GM19452 (cell line): Measurements from ENCODE around the gene DPP8.
"Not testable (repeated sequence)": the region's sequence is repeated elsewhere in the genome, so short reads cannot be mapped to it uniquely, and the experiment has no call there.

Experiments
- ATAC-seq: cut with Tn5 transposase; IDR thresholded peaks from one replicate; pipeline ENCODE4 v1.9.1; 2021; ENCODE audit not compliant: unreplicated experiment

Gene DPP8

DNA sequence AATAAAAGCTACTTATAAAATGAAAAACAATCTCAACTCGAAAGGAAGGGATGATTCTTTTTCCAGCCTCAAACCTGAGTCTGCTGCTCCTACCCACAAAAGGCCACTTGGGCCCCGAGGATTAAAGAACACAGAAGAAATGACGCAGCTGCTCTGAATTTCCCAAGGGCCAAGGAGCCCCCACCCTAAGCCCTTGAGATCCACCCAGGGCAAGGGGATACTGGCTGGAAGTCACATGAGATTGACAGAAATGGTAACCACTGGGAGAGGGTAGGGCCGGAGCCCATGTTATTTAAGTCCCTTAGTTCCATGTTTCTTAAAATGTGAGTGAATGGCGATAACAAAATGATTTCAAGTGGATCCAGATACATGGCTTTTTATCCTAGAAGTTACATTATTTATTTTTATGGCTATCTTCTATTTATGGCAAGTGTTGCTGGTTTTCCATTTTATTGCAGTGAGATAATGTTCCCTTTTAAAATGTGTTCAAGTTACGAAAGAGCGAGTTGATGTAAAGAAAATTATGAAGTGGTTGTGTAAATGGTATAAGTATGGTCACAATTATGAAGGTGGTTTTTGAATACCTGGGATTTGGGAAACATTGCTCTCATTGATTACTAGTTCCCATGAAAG, 111.6 kb downstream of the DPP8 start:
- ATAC-seq: no peak

DNA sequence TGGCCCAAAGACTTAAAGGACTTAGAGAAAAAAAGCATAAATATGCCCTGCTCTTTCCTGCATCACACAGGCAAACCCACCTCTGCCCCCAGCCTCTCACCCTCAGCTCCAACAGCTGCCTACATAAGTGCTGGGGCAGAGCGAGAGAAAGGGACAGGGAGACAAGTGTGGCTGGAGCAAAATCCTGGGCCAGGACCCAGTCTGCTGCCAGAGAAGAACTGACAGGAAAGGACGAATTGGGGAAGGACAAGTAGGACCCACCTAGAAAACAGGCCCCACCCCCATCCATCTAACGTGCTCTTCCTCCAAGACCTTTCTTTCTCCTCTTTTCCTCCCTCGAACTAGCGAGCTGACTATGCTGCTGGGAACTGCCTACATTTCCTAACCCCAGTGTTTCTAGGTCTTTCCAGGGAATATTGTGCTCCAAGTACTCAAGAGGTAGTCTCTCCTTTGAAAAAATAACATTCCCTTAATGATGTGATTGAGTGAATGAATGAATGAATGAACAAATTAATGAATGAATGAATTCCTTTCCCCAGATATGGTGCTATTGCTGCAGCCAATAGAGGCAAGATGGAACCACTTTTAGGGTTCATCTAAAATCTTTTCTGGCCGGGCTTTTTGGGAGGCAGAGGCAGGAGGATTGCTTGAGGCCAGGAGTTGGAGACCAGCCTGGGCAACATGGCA, 113.2 kb downstream of the DPP8 start:
- ATAC-seq: no peak

- no peak for ATAC-seq
These were observed 114.5 kb downstream of the DPP8 start for GRCh38 chr15:65402961-65403360.

- no peak for ATAC-seq
These were observed 115.8 kb downstream of the DPP8 start for GRCh38 chr15:65401611-65402240.

DNA sequence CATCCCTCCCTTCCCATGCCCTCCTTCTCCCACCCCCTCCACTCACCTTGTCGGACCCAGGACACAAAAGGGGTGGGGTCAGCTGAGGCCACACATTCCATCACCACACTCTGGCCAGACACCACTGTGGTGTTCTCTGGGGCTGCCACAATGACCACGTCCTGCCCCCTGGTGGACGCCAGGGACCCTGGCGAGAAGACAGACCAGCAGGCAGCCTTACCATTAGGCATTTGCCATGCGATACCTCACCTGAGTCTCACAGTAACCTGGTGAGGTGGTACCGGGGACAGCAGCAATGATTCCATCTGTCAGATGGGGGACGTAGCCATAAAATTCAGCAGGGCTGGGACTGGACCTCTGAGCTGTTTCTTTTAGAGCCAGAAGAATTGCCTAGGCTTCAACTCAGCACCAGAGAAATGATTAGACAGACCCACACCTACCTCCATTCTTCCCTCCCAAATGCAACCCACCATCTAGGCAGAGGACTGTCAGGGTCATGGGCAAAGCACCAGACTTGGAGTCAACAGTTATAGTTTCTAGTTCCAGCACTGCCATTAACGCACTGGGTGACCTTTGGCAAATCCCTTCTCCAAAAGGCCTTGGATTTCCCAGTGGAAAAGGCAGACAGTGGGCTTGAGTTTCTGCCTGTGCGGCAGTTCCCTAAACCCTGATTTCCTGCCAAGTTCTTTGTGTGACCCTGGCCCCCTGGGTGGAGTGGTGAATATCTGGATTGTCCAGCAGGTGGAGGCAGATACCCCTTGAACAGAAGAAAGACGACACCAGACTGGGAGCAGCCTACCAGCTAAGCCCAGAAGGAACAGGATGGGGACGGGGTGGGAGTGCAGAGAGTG, 116.5 kb downstream of the DPP8 start:
- ATAC-seq: no peak

DNA sequence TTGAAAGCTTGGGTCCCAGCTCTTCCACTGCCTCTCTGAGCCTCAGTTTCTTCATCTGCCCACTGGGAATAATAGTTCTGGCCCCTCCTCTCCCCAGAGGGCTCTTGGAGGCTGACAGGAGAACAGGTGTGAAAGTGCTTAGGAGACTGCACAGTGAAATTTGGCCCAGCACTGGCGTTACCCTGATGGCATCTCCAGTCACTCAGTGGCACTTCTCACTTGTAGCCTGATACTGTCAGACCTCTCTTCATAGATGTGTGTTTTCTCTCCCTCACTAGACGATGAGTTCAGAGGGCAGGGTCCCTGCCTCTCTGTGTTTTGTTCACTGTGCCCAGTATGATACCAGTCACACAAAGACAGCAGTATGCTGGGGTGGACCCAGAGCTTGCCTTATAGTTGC, 117.5 kb downstream of the DPP8 start:
- no peak for ATAC-seq

DNA sequence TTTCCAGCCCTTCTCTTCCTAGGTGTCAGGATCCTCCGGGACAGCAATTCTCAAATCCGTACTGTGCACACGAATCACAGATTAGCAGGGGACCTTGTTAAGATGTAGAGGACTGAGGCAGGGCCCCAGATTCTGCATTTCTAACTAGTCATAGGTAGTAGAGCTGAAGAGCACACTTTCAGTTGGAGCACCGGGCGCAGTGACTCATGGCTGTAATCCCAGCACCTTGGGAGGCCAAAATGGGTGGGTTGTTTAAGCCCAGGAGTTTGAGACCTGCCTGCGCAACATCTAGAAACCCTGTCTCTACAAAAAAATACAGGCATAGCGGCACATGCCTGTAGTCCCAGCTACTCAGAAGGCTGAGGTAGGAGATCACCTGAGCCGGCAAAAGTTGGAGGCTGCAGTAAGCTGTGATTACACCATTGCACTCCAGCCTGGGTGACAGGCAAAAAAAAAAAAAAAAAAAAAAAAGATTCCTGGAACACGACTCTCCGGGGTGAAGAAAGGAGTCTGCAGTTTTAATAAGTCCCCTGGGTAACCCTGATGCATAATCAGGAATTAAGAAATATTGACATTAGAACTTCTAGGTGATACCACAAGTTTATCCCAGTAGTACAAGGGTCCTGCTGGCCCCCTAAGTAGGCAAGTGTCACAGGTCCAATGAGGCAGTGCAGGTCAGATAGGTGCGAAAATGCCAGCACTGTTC, 118.3 kb downstream of the DPP8 start:
- no peak for ATAC-seq

- ATAC-seq: not testable (repeated sequence)
These were observed 119.0 kb downstream of the DPP8 start for GRCh38 chr15:65398486-65398885.

- ATAC-seq: no peak
These were observed 120.5 kb downstream of the DPP8 start for GRCh38 chr15:65396965-65397317.

DNA sequence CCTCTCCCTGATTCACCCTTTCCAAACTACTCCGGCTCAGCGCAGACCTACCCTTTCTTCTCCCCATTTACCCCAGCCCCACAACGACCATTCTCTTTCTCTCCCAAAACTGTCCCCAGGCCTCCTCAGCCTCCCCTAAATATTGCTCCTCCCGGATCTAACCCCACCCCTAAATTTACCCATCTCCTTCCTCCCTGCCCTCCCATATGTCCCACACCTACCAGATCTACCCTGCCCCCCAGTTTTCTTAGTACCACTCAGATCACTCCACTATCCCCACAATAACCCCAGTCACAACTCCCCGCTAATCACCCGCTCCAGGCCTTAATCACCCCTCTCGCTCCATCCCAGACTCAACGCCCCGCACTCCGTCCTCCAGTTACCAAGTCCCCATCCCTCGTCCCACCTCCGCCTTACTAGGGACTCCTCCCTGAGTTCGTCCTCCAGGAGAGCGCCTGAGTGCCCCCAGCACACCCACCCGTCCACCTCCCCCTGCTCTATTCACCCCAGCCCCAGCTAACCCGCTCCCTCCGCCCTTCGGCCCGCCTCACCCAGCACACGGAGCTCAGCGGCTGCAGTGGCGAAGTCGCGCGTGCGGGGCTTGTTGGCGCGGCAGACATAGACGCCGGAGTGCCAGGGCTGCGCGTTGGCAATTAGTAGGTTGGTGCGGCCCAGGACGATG, 121.1 kb downstream of the DPP8 start:
- no peak for ATAC-seq

DNA sequence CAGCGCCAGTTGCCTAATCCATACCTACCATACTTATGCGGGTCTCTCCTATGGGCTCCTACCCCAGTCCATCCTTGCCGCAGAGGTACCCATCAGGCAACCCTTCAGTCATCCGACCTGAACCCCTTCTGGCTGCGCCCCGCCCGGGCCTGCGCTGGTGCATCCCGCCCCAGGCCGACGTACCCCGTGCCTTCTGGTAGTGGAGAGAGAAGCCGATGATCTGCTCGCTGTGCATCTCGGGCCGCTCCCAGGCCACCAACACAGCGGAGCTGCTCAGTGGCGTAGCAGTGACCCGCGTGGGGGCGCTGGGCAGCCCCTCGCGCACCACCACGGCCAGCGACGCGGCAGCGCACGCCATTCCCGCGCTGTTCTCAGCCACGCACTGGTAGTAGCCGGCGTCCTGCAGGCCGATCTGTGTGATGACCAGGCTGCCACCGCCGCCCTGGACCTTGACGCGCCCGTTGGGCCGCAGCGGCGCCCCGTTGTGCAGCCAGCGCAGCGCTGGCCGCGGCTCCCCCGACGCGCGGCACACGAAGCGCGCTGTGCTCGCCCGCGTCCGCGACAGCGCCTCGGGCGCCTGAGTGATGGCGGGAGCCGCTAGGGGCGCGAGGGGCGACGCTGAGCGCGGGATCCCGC, 121.8 kb downstream of the DPP8 start:
- ATAC-seq: no peak

DNA sequence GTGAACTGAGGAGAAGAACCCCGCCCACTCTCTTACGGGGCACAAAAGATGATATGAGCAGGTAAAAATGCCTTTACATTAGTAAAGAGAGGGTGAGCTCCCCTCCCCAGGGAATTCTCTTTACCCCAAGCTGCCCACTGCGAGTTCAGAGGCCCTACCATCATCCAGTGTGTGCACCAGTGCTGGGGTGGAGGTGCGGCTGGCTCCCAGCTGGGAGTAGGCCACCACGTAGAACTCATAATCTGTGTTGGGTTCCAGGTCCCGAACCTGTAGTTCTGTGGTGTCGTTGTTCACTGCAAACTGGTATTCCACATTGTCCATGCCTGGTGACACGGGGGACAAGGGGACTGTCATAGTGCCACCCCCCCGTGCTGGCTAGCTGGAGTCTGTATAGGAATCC, 122.6 kb downstream of the DPP8 start:
- ATAC-seq: no peak

DNA sequence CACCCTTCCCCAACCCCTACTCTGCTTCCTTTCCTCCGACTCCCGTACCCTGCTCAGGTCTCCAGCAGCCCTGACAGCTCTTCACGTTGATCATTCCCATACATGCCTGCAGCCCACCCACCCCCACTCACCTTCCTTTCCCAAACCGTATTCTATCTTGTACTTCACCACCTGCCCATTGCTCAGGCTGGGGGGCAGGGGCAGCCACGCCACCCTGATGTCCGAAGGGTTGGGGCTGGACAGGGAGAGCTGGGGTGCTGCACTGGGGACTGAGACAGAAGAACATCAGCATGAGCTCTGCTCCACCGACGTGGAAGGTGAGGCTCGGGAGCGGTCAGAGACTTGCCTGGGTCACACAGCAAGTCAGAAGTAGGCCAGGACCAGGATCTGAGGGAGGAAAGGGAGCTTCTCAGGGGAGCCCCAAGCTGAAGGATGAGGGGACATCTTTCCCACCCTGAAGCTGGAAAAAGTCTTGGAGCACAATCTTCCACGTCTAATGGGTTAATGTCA, 123.2 kb downstream of the DPP8 start:
- no peak for ATAC-seq

DNA sequence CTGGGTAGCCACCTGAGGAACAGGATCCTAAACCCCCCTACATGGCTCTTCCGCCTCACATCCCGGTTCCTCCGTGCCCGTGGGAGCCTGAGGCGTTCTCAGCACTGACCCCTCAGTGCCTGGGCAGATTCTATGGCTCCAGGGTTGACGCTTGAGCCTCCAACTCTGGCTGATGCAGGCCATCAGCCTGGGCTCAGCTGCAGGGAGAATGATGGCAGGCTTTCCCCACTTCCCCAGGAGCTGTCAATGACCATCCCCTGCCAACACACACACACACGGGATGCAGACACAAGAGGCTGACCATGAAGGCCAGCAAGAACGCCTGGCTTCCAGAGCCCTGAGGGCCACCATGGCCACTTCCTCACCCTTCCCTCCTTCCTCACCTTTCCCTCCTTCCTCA, 123.9 kb downstream of the DPP8 start:
- ATAC-seq: no peak

DNA sequence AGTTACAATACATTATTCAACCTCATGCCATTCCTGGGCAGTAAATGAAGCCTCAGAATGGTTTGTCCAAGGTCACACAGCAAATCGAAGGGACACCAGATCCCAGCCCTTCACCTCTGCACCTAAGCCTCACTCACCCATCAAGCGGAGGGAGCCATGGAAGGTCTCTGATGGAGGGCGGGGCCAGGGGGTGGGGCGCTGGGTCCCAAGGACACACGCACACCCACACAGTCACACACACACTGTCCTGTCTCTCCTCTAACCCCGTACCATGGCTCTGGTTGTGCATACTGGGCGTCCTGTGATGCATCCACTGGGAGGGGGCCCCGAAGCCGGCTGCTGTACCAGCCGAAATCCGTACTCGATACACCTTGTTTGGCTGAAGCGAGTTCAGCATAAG, 124.4 kb downstream of the DPP8 start:
- ATAC-seq: no peak
